Psoas muscle (tissue), 8 donors: Measurements from ENCODE around the gene OR10R2. TPM values are rescaled to one million over a fixed set of nuclear protein-coding genes. Genes with fewer than 3 reads are reported as not detected.

Experiments
- ATAC-seq, 4 donors: fragments of 200-7000 bp; cut with Tn5 transposase; one replicate each; pipeline ENCODE4 v1.9.1; 2020; ENCODE audit warnings: moderate library complexity in 3 of 4, mild to moderate bottlenecking in 2 of 4
- DNase-seq, 2 donors: peaks; one replicate each; pipeline ENCODE4 v3.0.0-alpha.2; 2020
- H3K27ac ChIP-seq: fragments of 200-600 bp; one replicate; pipeline ENCODE4 v1.8.0; 2022
- H3K27me3 ChIP-seq, 3 donors: fragments of 200-600 bp in 1 of 3; one replicate each; pipeline versions ENCODE4 v1.6.1 to v1.8.0; 2013 to 2022; ENCODE audit warnings: low read length in 2 of 3, mild to moderate bottlenecking in 2 of 3, moderate library complexity in 1 of 3; ENCODE audit not compliant: insufficient read depth in 3 of 3
- H3K36me3 ChIP-seq, 2 donors: fragments of 200-600 bp in 1 of 2; one replicate each; pipeline versions ENCODE4 v1.6.1 to v1.8.0; 2013 to 2022; ENCODE audit warnings: low read depth in 1 of 2, mild to moderate bottlenecking in 1 of 2, moderate library complexity in 1 of 2; ENCODE audit not compliant: insufficient read depth in 1 of 2
- H3K4me1 ChIP-seq: fragments of 200-600 bp; one replicate; pipeline ENCODE4 v1.8.0; 2022
- H3K4me3 ChIP-seq: fragments of 200-600 bp; one replicate; pipeline ENCODE4 v1.8.0; 2022; ENCODE audit warnings: mild to moderate bottlenecking
- H3K9me3 ChIP-seq: fragments of 200-600 bp; one replicate; pipeline ENCODE4 v1.8.0; 2022
- WGBS, 3 donors: extraction: QIAGEN DNeasy Blood & Tissue Kit; methylation state at CpG; one replicate each; pipeline versions ENCODE4 v1.1.6 to v1.1.7; 2013; 5-methylcytosine and 5-hydroxymethylcytosine counted together
- intact Hi-C, 2 donors: fragments of 100-400 bp; cut with DNase I; formaldehyde crosslinking; loops; one replicate each; pipeline versions ENCODE4 v1.11.0 to v1.14.2; 2022
- polyA plus RNA-seq, 3 donors: library from polyadenylated mRNA; stranded (reverse); fragments of 200-250 nt; gene quantifications; one replicate each; pipeline ENCODE4 v1.2.3, GENCODE V29; 2013
- total RNA-seq, 4 donors: library from RNA; stranded (reverse); fragmentation: NEBNext Ultra II Directional in 2 of 4; extraction: Animal tissue kit (Norgen Biotek cat#: 25700) in 2 of 4; gene quantifications; one replicate each; pipeline versions ENCODE4 v1.2.1 to v1.2.4, GENCODE V29; 2021 to 2023
- TF ChIP-seq, protein P1 (sequence below): fragments of 200-600 bp; IDR thresholded peaks from one replicate; pipeline ENCODE4 v1.8.0; 2022; ENCODE audit warnings: antibody characterized with exemption
- donor health status: healthy with polysubstance abuse.
- donor health status: DM: no; HTN: no; CAD: no; lungs with moderate emphysema.
- donor health status: Bipolar disorder and iron deficiency.
- donor health status: healthy.
- donor health status: DM: yes; HTN: yes; CAD: no.
- donor health status: DM: no; HTN: no; CAD: no.
- donor health status: DM: no; HTN: no; CAD: no.
- donor health status: DM: yes; HTN: yes; CAD: no.

The OR10R2 gene
- total and polyA plus RNA-seq, 7 donors: not detected

DNA sequence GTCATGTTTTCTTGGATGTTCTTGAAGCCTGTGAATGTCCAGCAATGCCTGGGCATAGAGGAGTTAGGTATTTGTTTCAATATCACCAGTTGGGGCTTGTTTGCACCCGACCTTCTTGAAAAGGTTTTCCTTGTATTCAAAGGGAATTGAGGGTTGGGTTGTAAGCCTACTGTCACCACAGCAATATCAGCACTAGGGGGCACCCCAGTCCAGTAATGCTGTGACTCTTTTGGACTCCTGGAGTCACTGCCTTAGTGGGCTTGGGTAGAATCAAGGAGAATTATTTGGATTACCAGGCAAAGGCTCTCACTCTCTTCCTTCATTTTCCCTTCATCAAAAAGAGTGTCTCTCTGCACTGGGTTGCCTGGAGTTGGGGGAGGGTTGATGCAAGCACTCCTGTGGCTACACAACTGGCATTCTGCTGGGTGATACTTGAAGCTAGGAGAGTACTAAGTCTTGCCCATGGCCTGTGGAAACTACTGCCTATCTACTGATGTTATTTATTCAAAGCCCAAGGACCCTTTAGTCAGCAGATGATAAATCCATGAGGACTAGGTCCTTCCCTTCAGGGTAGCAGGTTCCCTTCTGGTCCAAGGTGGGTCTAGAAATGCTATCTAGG is 34.5 kb downstream of the OR10R2 start:
- H3K4me1 ChIP-seq: no peaks in the 10 kb centered on the region
- DNase-seq (no peak), ATAC-seq (no peak)
- TF ChIP-seq, protein P1, sequence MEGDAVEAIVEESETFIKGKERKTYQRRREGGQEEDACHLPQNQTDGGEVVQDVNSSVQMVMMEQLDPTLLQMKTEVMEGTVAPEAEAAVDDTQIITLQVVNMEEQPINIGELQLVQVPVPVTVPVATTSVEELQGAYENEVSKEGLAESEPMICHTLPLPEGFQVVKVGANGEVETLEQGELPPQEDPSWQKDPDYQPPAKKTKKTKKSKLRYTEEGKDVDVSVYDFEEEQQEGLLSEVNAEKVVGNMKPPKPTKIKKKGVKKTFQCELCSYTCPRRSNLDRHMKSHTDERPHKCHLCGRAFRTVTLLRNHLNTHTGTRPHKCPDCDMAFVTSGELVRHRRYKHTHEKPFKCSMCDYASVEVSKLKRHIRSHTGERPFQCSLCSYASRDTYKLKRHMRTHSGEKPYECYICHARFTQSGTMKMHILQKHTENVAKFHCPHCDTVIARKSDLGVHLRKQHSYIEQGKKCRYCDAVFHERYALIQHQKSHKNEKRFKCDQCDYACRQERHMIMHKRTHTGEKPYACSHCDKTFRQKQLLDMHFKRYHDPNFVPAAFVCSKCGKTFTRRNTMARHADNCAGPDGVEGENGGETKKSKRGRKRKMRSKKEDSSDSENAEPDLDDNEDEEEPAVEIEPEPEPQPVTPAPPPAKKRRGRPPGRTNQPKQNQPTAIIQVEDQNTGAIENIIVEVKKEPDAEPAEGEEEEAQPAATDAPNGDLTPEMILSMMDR: no peak
- no peaks in the 10 kb centered on the region for H3K27me3 ChIP-seq
- no peaks in the 10 kb centered on the region for H3K9me3 ChIP-seq
- intact Hi-C loops: loop anchor here in 1 of 2 donors (5.0 to 10.0 kb wide), 2 partner anchors 491 to 568 kb away; partner anchors contain the start of gene AIM2
- no peaks in the 10 kb centered on the region for H3K36me3 ChIP-seq
- H3K4me3 ChIP-seq: no peak overlapping the region
- H3K27ac ChIP-seq: no peak overlapping the region
- 23 to 40% (median 39%) methylated on average over 1 of the region's 1 CpG for WGBS, 3 donors

GRCh38 chr1:158507511-158507910 is 35.5 kb downstream of the OR10R2 start:
- Histone ChIP-seq H3K9me3 (no peaks in the 10 kb centered on the region), H3K27ac (no peak overlapping the region), H3K27me3 (no peaks in the 10 kb centered on the region), H3K4me1 (no peaks in the 10 kb centered on the region), H3K36me3 (no peaks in the 10 kb centered on the region), H3K4me3 (no peak overlapping the region)
- TF ChIP-seq, protein P1: no peak
- ATAC-seq (no peak), DNase-seq (no peak)
- 57 to 93% (median 83%) methylated on average over 2 of the region's 2 CpGs for WGBS, 3 donors
- intact Hi-C loops: loop anchor here in 1 of 2 donors (5.0 to 10.0 kb wide), 2 partner anchors 490 to 567 kb away; partner anchors contain the start of gene AIM2

DNA sequence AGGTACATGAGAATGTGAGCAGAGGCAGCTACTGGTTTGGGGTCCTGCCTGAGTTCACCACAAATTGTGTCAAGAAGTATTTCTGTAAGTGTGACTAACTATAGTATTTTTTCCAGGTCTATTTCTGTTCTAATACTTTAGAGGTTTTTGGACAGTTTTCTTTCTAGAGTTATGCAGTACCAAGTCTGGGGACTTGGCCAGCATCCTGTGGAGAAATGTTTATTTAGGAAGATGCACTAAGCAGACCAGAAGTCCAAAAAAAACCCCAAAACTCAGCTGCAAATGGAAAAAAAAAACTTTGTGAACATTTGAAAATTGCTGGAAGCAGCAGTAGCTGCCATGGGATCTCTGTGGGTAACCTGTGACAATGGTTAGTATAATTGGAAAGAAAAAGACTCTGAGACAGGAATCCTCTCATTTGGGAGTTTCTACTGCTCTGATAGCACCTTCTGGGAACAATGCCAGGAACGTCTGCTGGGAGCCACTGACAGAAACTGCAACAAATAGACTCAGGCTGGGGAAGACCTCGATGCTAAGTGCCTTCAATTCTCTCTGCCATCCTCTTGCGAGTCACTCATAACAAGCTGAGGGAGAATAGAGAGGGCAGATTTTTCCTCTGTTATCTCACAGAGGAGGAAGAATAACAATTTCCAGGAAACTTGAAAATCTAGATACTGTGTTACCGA is 37.6 kb downstream of the OR10R2 start:
- H3K27ac ChIP-seq: no peak overlapping the region
- H3K9me3 ChIP-seq: no peaks in the 10 kb centered on the region
- no peaks in the 10 kb centered on the region for H3K36me3 ChIP-seq
- WGBS, 3 donors: 36 to 41% (median 40%) methylated on average over 4 of the region's 4 CpGs
- ATAC-seq: no peak
- H3K27me3 ChIP-seq: no peaks in the 10 kb centered on the region
- TF ChIP-seq, protein P1: no peak
- no peak for DNase-seq
- intact Hi-C loops: loop anchor here in 1 of 2 donors (5.0 to 10.0 kb wide), 2 partner anchors 488 to 565 kb away; partner anchors contain the start of gene AIM2
- H3K4me3 ChIP-seq: no peak overlapping the region
- H3K4me1 ChIP-seq: no peaks in the 10 kb centered on the region

DNA sequence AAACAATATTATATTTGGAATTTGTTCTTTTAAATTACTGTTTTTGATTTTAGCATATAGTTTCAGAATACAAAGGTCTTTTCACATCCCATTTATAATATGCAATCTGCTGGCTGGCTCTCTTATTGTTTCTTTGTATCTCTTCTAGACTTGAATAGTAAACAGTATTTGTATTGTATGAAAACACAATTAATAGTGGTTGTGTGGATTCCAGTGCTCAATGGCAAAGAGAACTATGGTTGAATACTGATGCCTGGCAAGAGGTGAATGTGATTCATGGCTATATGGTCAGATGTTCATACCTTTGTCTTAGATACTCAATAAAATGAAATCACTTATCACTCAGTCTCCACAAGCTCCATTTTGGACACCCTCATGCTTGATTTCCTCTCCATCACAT is 44.9 kb downstream of the OR10R2 start:
- H3K4me3 ChIP-seq: no peak overlapping the region
- DNase-seq: no peak
- no peaks in the 10 kb centered on the region for H3K9me3 ChIP-seq
- H3K4me1 ChIP-seq: no peaks in the 10 kb centered on the region
- H3K27me3 ChIP-seq: no peaks in the 10 kb centered on the region
- H3K36me3 ChIP-seq: no peaks in the 10 kb centered on the region
- TF ChIP-seq, protein P1: no peak
- H3K27ac ChIP-seq: no peak overlapping the region
- intact Hi-C loops: no loop called here
- no peak for ATAC-seq
